GM23338 (cell line): ENCODE data around the gene CCDC187. TPM values are rescaled to one million over a fixed set of nuclear protein-coding genes. Genes with fewer than 3 reads are reported as not detected.

Source experiments
- ATAC-seq: fragments of 200-7000 bp; cut with Tn5 transposase; 3 replicates; pipeline ENCODE4 v1.9.1; 2020
- DNase-seq: peaks from one replicate; pipeline ENCODE4 v3.0.0-alpha.2; 2015; ENCODE audit warnings: low spot score
- H2AFZ ChIP-seq: fragments of 200-600 bp; sonication (generic); 2 replicates; pipeline ENCODE4 v1.8.0; 2016; ENCODE audit warnings: antibody characterized with exemption, mild to moderate bottlenecking, moderate library complexity
- H3F3A ChIP-seq: fragments of 200-600 bp; sonication (generic); replicated peaks from 2 replicates; pipeline ENCODE4 v1.8.0; 2017; ENCODE audit warnings: antibody characterized with exemption, mixed run types, low read depth
- H3K27ac ChIP-seq: fragments of 200-600 bp; sonication (generic); 2 replicates; pipeline ENCODE4 v1.6.1; 2016; ENCODE audit warnings: low read depth
- H3K27me3 ChIP-seq: fragments of 200-600 bp; sonication (generic); 2 replicates; pipeline ENCODE4 v1.8.0; 2016; ENCODE audit warnings: mild to moderate bottlenecking, mixed run types, moderate library complexity; ENCODE audit not compliant: insufficient read depth
- H3K36me3 ChIP-seq: fragments of 200-600 bp; sonication (generic); 2 replicates; pipeline ENCODE4 v1.8.0; 2016; ENCODE audit warnings: mild to moderate bottlenecking; ENCODE audit not compliant: insufficient read depth
- H3K4me1 ChIP-seq: fragments of 200-600 bp; sonication (generic); 2 replicates; pipeline ENCODE4 v1.8.0; 2016; ENCODE audit warnings: mild to moderate bottlenecking, moderate library complexity; ENCODE audit not compliant: insufficient read depth
- H3K4me2 ChIP-seq: fragments of 200-600 bp; sonication (generic); 2 replicates; pipeline ENCODE4 v1.7.1; 2017; ENCODE audit warnings: mixed run types
- H3K4me3 ChIP-seq: fragments of 200-600 bp; sonication (generic); 2 replicates; pipeline ENCODE4 v1.6.1; 2016; ENCODE audit warnings: mixed run types
- H3K79me2 ChIP-seq: fragments of 200-600 bp; sonication (generic); replicated peaks from 2 replicates; pipeline ENCODE4 v1.8.0; 2017; ENCODE audit warnings: mild to moderate bottlenecking; ENCODE audit not compliant: insufficient read depth
- H3K9me2 ChIP-seq: fragments of 200-600 bp; sonication (generic); 2 replicates; pipeline ENCODE4 v1.8.0; 2017; ENCODE audit not compliant: insufficient read depth
- H4K20me1 ChIP-seq: fragments of 200-600 bp; sonication (generic); replicated peaks from 2 replicates; pipeline ENCODE4 v1.8.0; 2017; ENCODE audit warnings: mild to moderate bottlenecking; ENCODE audit not compliant: insufficient read depth
- H3K27ac Mint-ChIP-seq: 2 replicates; pipeline ENCODE4 v1.8.0; 2020; ENCODE audit warnings: inconsistent platforms, mild to moderate bottlenecking, moderate library complexity, mixed read lengths
- H3K27me3 Mint-ChIP-seq: 3 replicates; pipeline ENCODE4 v1.8.0; 2022; ENCODE audit warnings: low read depth, mild to moderate bottlenecking, moderate library complexity, mixed read lengths, inconsistent platforms; ENCODE audit not compliant: insufficient read depth, poor library complexity
- H3K36me3 Mint-ChIP-seq: 3 replicates; pipeline ENCODE4 v1.8.0; 2021; ENCODE audit warnings: low read depth, mild to moderate bottlenecking, inconsistent platforms, moderate library complexity, mixed read lengths
- H3K4me1 Mint-ChIP-seq: 3 replicates; pipeline ENCODE4 v1.8.0; 2020; ENCODE audit warnings: mild to moderate bottlenecking, inconsistent platforms, mixed read lengths
- H3K4me3 Mint-ChIP-seq: 3 replicates; pipeline ENCODE4 v1.8.0; 2021; ENCODE audit warnings: moderate library complexity, mild to moderate bottlenecking, inconsistent platforms, mixed read lengths
- H3K9me3 Mint-ChIP-seq: 3 replicates; pipeline ENCODE4 v1.8.0; 2020; ENCODE audit warnings: moderate library complexity, mild to moderate bottlenecking, inconsistent platforms, mixed read lengths
- CREB1 ChIP-seq: fragments of 250-450 bp; sonication (Bioruptor Pico); IDR thresholded peaks from 2 replicates; pipeline ENCODE4 v1.5.0; 2020; ENCODE audit warnings: low read depth, mild to moderate bottlenecking, moderate library complexity
- EZH2 ChIP-seq: fragments of 200-600 bp; sonication (generic); IDR thresholded peaks from one replicate; pipeline ENCODE4 v1.8.0; 2017; ENCODE audit warnings: antibody characterized with exemption, mild to moderate bottlenecking, low read depth; ENCODE audit not compliant: unreplicated experiment
- EZH2phosphoT487 ChIP-seq: fragments of 200-600 bp; sonication (generic); IDR thresholded peaks from one replicate; pipeline ENCODE4 v1.8.1; 2018; ENCODE audit warnings: antibody characterized with exemption; ENCODE audit not compliant: unreplicated experiment
- JUNB ChIP-seq: IDR thresholded peaks from one replicate; pipeline ENCODE4 v1.6.1; 2016; ENCODE audit warnings: antibody characterized with exemption; ENCODE audit not compliant: unreplicated experiment
- NANOG ChIP-seq: IDR thresholded peaks from 2 replicates; pipeline ENCODE4 v1.6.1; 2016; ENCODE audit warnings: antibody characterized with exemption, borderline replicate concordance
- POLR2AphosphoS5 ChIP-seq: IDR thresholded peaks from 2 replicates; pipeline ENCODE4 v1.6.1; 2016; ENCODE audit warnings: antibody characterized with exemption, low read depth
- STAT1 ChIP-seq: IDR thresholded peaks from one replicate; pipeline ENCODE4 v1.6.1; 2016; ENCODE audit warnings: antibody characterized with exemption; ENCODE audit not compliant: unreplicated experiment
- ZNF114 ChIP-seq: fragments of 250-450 bp; sonication (Bioruptor Pico); IDR thresholded peaks from 2 replicates; pipeline ENCODE4 v1.5.0; 2020; ENCODE audit warnings: mild to moderate bottlenecking, moderate library complexity
- ZNF331 ChIP-seq: fragments of 250-450 bp; sonication (Bioruptor Pico); IDR thresholded peaks from 2 replicates; pipeline ENCODE4 v1.5.0; 2020; ENCODE audit warnings: low read depth, mild to moderate bottlenecking, moderate library complexity
- polyA plus RNA-seq: library from polyadenylated mRNA; unstranded; fragments of >200 nt; fragmentation: Nextera tagmentation; extraction: Ambion mirVana; gene quantifications from 2 replicates; pipeline ENCODE4 v1.2.1, GENCODE V29; 2016
- total RNA-seq: library from RNA; depleted of rRNA; stranded (reverse); fragments of >200 nt; shearing (Covaris generic); gene quantifications from 2 replicates; pipeline ENCODE4 v1.2.3, GENCODE V29; 2014
- TF ChIP-seq, protein P1 (sequence below), 2 experiments: fragments of 200-600 bp in 1 of 2; sonication (generic) in 1 of 2; conservative IDR thresholded peaks; 2 replicates each; pipeline versions ENCODE4 v1.5.1 to v1.6.1; 2016 to 2017; ENCODE audit warnings: antibody characterized with exemption in 2 of 2, low read depth in 2 of 2, mild to moderate bottlenecking in 2 of 2, moderate library complexity in 1 of 2
- TF ChIP-seq, protein P2 (sequence below): IDR thresholded peaks from 2 replicates; pipeline ENCODE4 v1.6.1; 2016; ENCODE audit warnings: antibody characterized with exemption
- TF ChIP-seq, protein P3 (sequence below): IDR thresholded peaks from one replicate; pipeline ENCODE4 v1.6.1; 2018; ENCODE audit warnings: antibody characterized with exemption; ENCODE audit not compliant: unreplicated experiment

Gene CCDC187
- total and polyA plus RNA-seq, 2 experiments from 2014 or later = 0.14 TPM; not detected in 1

DNA sequence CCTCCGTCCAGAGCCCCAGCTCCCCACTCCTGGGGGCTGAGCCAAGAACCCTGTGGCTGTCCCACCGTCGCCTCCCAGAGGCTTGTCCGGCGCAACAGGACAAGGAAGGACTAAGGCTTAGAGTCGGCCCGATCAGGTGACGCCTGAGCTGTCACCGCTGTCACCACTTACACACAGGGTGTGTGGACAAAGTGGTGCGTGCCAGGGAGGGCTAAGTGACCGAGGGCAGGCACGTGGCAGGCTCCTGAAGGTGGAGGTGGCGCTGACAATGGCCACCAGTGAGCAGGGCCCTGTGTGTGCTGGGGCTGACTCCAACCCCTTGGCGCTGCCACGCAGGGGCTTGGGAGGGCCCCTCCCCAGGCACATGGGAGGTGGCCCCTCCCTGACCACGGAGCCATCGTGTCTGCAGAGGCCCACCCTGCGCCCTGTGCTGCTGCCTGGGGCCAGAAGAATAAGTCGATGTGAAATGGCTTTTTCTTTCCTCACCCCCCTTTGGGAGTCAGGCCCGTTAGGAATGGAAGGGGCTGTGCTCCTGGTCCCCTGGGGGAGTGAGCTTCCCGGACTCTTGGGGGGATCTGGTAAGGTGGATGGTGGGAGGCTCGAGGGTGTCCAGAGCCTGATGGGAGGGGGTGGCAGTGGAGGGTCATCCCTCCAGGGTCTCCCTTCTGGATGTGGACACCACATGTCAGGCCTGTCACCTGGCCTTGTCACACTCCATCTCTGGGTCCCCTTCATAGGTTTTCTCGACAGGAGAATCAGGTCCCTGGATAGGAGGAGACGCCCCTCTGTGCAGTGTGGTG is 20.8 kb upstream of the CCDC187 start:
- Mint-ChIP-seq H3K27me3 (peaks cover 10% of the 10 kb centered on the region), H3K4me1 (peaks cover 8% of the 10 kb centered on the region), H3K27ac (no peak overlapping the region), H3K4me3 (no peak overlapping the region), H3K9me3 (no peaks in the 10 kb centered on the region), H3K36me3 (no peaks in the 10 kb centered on the region)
- Histone ChIP-seq H3K4me1 (peaks cover 17% of the 10 kb centered on the region), H3K4me2 (no peak overlapping the region), H3K79me2 (no peaks in the 10 kb centered on the region; the same call in 1 of the 2 replicates), H3K36me3 (no peaks in the 10 kb centered on the region), H3K27ac (no peak overlapping the region), H3K9me2 (no peaks in the 10 kb centered on the region), H3F3A (0 out of 2 replicates have a peak, but pooled peaks cover 3% of the 10 kb centered on the region), H4K20me1 (no peaks in the 10 kb centered on the region), H3K4me3 (no peak overlapping the region), H2AFZ (no peak overlapping the region), H3K27me3 (no peaks in the 10 kb centered on the region)
- no peak for ATAC-seq
- TF ChIP-seq, protein P1, sequence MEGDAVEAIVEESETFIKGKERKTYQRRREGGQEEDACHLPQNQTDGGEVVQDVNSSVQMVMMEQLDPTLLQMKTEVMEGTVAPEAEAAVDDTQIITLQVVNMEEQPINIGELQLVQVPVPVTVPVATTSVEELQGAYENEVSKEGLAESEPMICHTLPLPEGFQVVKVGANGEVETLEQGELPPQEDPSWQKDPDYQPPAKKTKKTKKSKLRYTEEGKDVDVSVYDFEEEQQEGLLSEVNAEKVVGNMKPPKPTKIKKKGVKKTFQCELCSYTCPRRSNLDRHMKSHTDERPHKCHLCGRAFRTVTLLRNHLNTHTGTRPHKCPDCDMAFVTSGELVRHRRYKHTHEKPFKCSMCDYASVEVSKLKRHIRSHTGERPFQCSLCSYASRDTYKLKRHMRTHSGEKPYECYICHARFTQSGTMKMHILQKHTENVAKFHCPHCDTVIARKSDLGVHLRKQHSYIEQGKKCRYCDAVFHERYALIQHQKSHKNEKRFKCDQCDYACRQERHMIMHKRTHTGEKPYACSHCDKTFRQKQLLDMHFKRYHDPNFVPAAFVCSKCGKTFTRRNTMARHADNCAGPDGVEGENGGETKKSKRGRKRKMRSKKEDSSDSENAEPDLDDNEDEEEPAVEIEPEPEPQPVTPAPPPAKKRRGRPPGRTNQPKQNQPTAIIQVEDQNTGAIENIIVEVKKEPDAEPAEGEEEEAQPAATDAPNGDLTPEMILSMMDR (conservative IDR thresholded peaks at IDR 0.05; ENCODE audit: low read depth in 2 of 2) = peak in 1 of 2 experiments; percentile 38; a peak in 2 of 4 replicates
- no peak for TF ChIP-seq JUNB
- no peak for DNase-seq

DNA sequence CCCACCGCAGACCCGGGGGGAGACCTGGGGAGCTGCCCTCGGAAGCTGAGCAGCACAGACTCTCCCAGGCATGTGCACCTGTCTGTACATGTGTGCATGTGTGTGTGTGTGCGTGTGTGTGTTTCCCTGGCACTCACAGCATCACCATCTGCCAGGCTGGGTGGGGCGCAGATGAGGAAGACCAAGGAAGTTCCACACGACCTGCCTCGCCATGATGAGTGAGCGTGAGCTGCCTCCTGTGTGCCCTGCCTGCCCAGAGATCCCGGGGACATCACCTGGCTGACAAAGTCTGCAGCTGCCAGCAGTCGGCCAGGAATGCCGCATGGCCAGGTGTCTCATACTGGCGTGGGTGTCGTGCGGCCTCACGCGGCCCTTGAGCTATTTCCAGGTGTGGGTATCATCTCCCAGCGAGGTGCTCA is 19.5 kb upstream of the CCDC187 start:
- H3K4me3 ChIP-seq = no peak overlapping the region
- H3F3A ChIP-seq = 0 out of 2 replicates have a peak, but pooled peaks cover 3% of the 10 kb centered on the region
- ATAC-seq (no peak), DNase-seq (no peak)
- peaks cover 7% of the 10 kb centered on the region for H3K27me3 Mint-ChIP-seq
- peaks cover 4% of the 10 kb centered on the region; the same call in 1 of the 3 replicates for H3K4me1 Mint-ChIP-seq
- no peak overlapping the region for H3K4me3 Mint-ChIP-seq
- H3K4me2 ChIP-seq = no peak overlapping the region
- H3K27ac ChIP-seq = no peak overlapping the region
- H2AFZ ChIP-seq = no peak overlapping the region
- H3K36me3 Mint-ChIP-seq = no peaks in the 10 kb centered on the region
- H3K4me1 ChIP-seq = peaks cover 11% of the 10 kb centered on the region
- H3K27me3 ChIP-seq = no peaks in the 10 kb centered on the region
- H3K9me2 ChIP-seq = no peaks in the 10 kb centered on the region
- H3K27ac Mint-ChIP-seq = no peak overlapping the region
- H4K20me1 ChIP-seq = no peaks in the 10 kb centered on the region
- H3K79me2 ChIP-seq = no peaks in the 10 kb centered on the region
- H3K9me3 Mint-ChIP-seq = no peaks in the 10 kb centered on the region
- H3K36me3 ChIP-seq = no peaks in the 10 kb centered on the region
- TF ChIP-seq CREB1 (CRISPR knock-in tag) (no peak), NANOG (no peak), POLR2AphosphoS5 (no peak), EZH2 (no peak), ZNF331 (CRISPR knock-in tag) (no peak), EZH2phosphoT487 (no peak), STAT1 (no peak), JUNB (no peak), ZNF114 (no peak)
- TF ChIP-seq, protein P1 (conservative IDR thresholded peaks at IDR 0.05; ENCODE audit: low read depth in 2 of 2) = no peak
- TF ChIP-seq, protein P2, sequence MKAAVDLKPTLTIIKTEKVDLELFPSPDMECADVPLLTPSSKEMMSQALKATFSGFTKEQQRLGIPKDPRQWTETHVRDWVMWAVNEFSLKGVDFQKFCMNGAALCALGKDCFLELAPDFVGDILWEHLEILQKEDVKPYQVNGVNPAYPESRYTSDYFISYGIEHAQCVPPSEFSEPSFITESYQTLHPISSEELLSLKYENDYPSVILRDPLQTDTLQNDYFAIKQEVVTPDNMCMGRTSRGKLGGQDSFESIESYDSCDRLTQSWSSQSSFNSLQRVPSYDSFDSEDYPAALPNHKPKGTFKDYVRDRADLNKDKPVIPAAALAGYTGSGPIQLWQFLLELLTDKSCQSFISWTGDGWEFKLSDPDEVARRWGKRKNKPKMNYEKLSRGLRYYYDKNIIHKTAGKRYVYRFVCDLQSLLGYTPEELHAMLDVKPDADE = no peak
- TF ChIP-seq, protein P3, sequence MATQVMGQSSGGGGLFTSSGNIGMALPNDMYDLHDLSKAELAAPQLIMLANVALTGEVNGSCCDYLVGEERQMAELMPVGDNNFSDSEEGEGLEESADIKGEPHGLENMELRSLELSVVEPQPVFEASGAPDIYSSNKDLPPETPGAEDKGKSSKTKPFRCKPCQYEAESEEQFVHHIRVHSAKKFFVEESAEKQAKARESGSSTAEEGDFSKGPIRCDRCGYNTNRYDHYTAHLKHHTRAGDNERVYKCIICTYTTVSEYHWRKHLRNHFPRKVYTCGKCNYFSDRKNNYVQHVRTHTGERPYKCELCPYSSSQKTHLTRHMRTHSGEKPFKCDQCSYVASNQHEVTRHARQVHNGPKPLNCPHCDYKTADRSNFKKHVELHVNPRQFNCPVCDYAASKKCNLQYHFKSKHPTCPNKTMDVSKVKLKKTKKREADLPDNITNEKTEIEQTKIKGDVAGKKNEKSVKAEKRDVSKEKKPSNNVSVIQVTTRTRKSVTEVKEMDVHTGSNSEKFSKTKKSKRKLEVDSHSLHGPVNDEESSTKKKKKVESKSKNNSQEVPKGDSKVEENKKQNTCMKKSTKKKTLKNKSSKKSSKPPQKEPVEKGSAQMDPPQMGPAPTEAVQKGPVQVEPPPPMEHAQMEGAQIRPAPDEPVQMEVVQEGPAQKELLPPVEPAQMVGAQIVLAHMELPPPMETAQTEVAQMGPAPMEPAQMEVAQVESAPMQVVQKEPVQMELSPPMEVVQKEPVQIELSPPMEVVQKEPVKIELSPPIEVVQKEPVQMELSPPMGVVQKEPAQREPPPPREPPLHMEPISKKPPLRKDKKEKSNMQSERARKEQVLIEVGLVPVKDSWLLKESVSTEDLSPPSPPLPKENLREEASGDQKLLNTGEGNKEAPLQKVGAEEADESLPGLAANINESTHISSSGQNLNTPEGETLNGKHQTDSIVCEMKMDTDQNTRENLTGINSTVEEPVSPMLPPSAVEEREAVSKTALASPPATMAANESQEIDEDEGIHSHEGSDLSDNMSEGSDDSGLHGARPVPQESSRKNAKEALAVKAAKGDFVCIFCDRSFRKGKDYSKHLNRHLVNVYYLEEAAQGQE = no peak
